Measurements from ENCODE around the gene NSD1. TPM values are rescaled to one million over a fixed set of nuclear protein-coding genes. Genes with fewer than 3 reads are reported as not detected.

The NSD1 gene
- total RNA-seq, 1 experiment from 2014 or later, result 48.9 TPM

- no peak for ATAC-seq
- BruUV-seq (replicated peaks), result no TSS peak
- CTCF ChIA-PET, result no interaction called here
Measured at GRCh38 chr5:177332031-177332895, 198.7 kb downstream of the NSD1 start.

GRCh38 chr5:177332896-177333260 lies 199.3 kb downstream of the NSD1 start:
- ChIA-PET CTCF (no interaction called here), POLR2A (ENCODE audit: unreplicated experiment) (no interaction called here)
- Histone ChIP-seq H3K9me3 (ENCODE audit: low read length) (no peaks in the 10 kb centered on the region), H3K27ac (ENCODE audit: low read length) (no peak overlapping the region), H3K9me2 (replicated peaks; ENCODE audit: low read length) (no peaks in the 10 kb centered on the region), H3K27me3 (ENCODE audit: low read length) (no peaks in the 10 kb centered on the region), H4K20me1 (ENCODE audit: low read length) (no peaks in the 10 kb centered on the region), H3K36me3 (ENCODE audit: low read depth, low read length) (peaks cover 16% of the 10 kb centered on the region; the same call in 1 of the 2 replicates), H2AFZ (ENCODE audit: low read length) (no peak overlapping the region), H3F3A (ENCODE audit: low read length, unreplicated experiment) (no peaks in the 10 kb centered on the region), H3K79me2 (ENCODE audit: low read length) (no peaks in the 10 kb centered on the region), H3K4me3 (ENCODE audit: low read length) (no peak overlapping the region), H3K9ac (ENCODE audit: low read length) (no peak overlapping the region), H3K4me2 (ENCODE audit: low read length) (no peak overlapping the region), H3K4me1 (ENCODE audit: insufficient read depth, low read length) (peaks cover 5% of the 10 kb centered on the region)
- no peak for DNase-seq
- BruUV-seq (replicated peaks), result no TSS peak
- no peak for ATAC-seq
- TF ChIP-seq EZH2 (IDR thresholded peaks at IDR 0.05; ENCODE audit: low read length, unreplicated experiment) (no peak), CTCF (conservative IDR thresholded peaks at IDR 0.05; ENCODE audit: low read depth, low read length) (no peak), EZH2phosphoT487 (IDR thresholded peaks at IDR 0.05; ENCODE audit: borderline replicate concordance, low read length) (no peak)
- intact Hi-C loops (cut with micrococcal nuclease), result no loop called here

More at GRCh38 chr5:177332031-177332895, 198.7 kb downstream of the NSD1 start:
- no peaks in the 10 kb centered on the region for H3K9me2 ChIP-seq (replicated peaks; ENCODE audit: low read length)
- H3K79me2 ChIP-seq (ENCODE audit: low read length), result no peaks in the 10 kb centered on the region
- no peaks in the 10 kb centered on the region for H3K27me3 ChIP-seq (ENCODE audit: low read length)
- H3K4me2 ChIP-seq (ENCODE audit: low read length), result no peak overlapping the region
- peaks cover 16% of the 10 kb centered on the region; the same call in 1 of the 2 replicates for H3K36me3 ChIP-seq (ENCODE audit: low read depth, low read length)
- peaks cover 10% of the 10 kb centered on the region for H3K4me1 ChIP-seq (ENCODE audit: insufficient read depth, low read length)
- intact Hi-C loops (cut with micrococcal nuclease), result no loop called here
- H2AFZ ChIP-seq (ENCODE audit: low read length), result no peak overlapping the region
- POLR2A ChIA-PET (ENCODE audit: unreplicated experiment), result no interaction called here
- H3F3A ChIP-seq (ENCODE audit: low read length, unreplicated experiment), result no peaks in the 10 kb centered on the region
- no peak for DNase-seq
- no peak overlapping the region for H3K4me3 ChIP-seq (ENCODE audit: low read length)
- TF ChIP-seq CTCF (conservative IDR thresholded peaks at IDR 0.05; ENCODE audit: low read depth, low read length) (no peak), EZH2phosphoT487 (IDR thresholded peaks at IDR 0.05; ENCODE audit: borderline replicate concordance, low read length) (no peak), EZH2 (IDR thresholded peaks at IDR 0.05; ENCODE audit: low read length, unreplicated experiment) (no peak)
- H4K20me1 ChIP-seq (ENCODE audit: low read length), result no peaks in the 10 kb centered on the region
- H3K9me3 ChIP-seq (ENCODE audit: low read length), result no peaks in the 10 kb centered on the region
- no peak overlapping the region for H3K9ac ChIP-seq (ENCODE audit: low read length)
- H3K27ac ChIP-seq (ENCODE audit: low read length), result no peak overlapping the region
